CD4-positive, alpha-beta T cell (primary cell): ENCODE measurements around the gene SMARCB1. TPM values are rescaled to one million over a fixed set of nuclear protein-coding genes. Genes with fewer than 3 reads are reported as not detected.

ENCODE experiments used
- ATAC-seq: fragments of 200-7000 bp; cut with Tn5 transposase; one replicate; pipeline ENCODE4 v1.10.0; 2022; ENCODE audit warnings: mild to moderate bottlenecking; ENCODE audit not compliant: poor library complexity
- CTCF ChIA-PET: fragments of 350-600 bp; sonication (Branson Sonifier 250); formaldehyde crosslinking; loops from one replicate; lab custom pipeline; 2021; ENCODE audit warnings: antibody characterized with exemption, inconsistent platforms; lab: Charles Lee
- POLR2A ChIA-PET: fragments of 350-600 bp; sonication (Branson Sonifier 250); formaldehyde crosslinking; loops from one replicate; lab custom pipeline; 2021; ENCODE audit warnings: antibody characterized with exemption, inconsistent platforms; lab: Charles Lee
- DNase-seq, 14 experiments: peaks; one replicate each; pipeline ENCODE4 v3.0.0-alpha.2; 2013 to 2020; ENCODE audit warnings: mixed read lengths in 2 of 14
- H3K27ac ChIP-seq, 2 donors: one replicate each; pipeline versions ENCODE4 v1.5.1 to v1.7.0; 2013; ENCODE audit warnings: low read length in 2 of 2, low read depth in 1 of 2, mild to moderate bottlenecking in 1 of 2
- H3K27me3 ChIP-seq, 2 experiments: 1 replicate in 1 of 2; 2 replicates in 1 of 2; pipeline versions ENCODE4 v1.6.1 to v1.7.0; 2013; ENCODE audit warnings: low read length in 2 of 2, control low read depth in 1 of 2, mild to moderate bottlenecking in 1 of 2, moderate library complexity in 1 of 2; ENCODE audit not compliant: insufficient read depth in 2 of 2, control insufficient read depth in 1 of 2
- H3K36me3 ChIP-seq: one replicate; pipeline ENCODE4 v1.6.1; 2013; ENCODE audit warnings: low read length, control low read depth; ENCODE audit not compliant: insufficient read depth
- H3K4me1 ChIP-seq: one replicate; pipeline ENCODE4 v1.6.1; 2013; ENCODE audit warnings: low read length, control low read depth; ENCODE audit not compliant: insufficient read depth
- H3K4me3 ChIP-seq: one replicate; pipeline ENCODE4 v1.5.1; 2013; ENCODE audit warnings: mild to moderate bottlenecking, low read length, moderate library complexity
- H3K9me3 ChIP-seq, 2 experiments: 1 replicate in 1 of 2; 2 replicates in 1 of 2; pipeline versions ENCODE4 v1.6.1 to v1.7.0; 2013; ENCODE audit warnings: low read length in 2 of 2, mild to moderate bottlenecking in 2 of 2, control low read depth in 1 of 2, moderate library complexity in 1 of 2; ENCODE audit not compliant: control insufficient read depth in 1 of 2, insufficient read depth in 1 of 2
- H3K27ac Mint-ChIP-seq: one replicate; pipeline ENCODE4 v1.8.0; 2020; ENCODE audit warnings: mixed read lengths
- H3K27me3 Mint-ChIP-seq: one replicate; pipeline ENCODE4 v1.8.0; 2021; ENCODE audit warnings: mixed read lengths
- H3K36me3 Mint-ChIP-seq: one replicate; pipeline ENCODE4 v1.8.0; 2021; ENCODE audit warnings: low read depth, mixed read lengths
- H3K4me1 Mint-ChIP-seq: one replicate; pipeline ENCODE4 v1.8.0; 2021; ENCODE audit warnings: low read depth, mixed read lengths
- H3K4me3 Mint-ChIP-seq: one replicate; pipeline ENCODE4 v1.8.0; 2020; ENCODE audit warnings: mild to moderate bottlenecking, mixed read lengths
- H3K9me3 Mint-ChIP-seq: one replicate; pipeline ENCODE4 v1.8.0; 2020; ENCODE audit warnings: mixed read lengths
- CTCF ChIP-seq: fragments of 200-600 bp; IDR thresholded peaks from one replicate; pipeline ENCODE4 v1.8.0; 2022; ENCODE audit warnings: antibody characterized with exemption, mild to moderate bottlenecking
- intact Hi-C, 2 experiments: fragments of 100-400 bp; cut with DNase I in 1 of 2; cut with micrococcal nuclease in 1 of 2; formaldehyde crosslinking; loops; one replicate each; pipeline versions ENCODE4 v1.15.1 to v1.9.0; 2023 to 2025; cut with DNase I, micrococcal nuclease
- total RNA-seq, 174 experiments: library from RNA in 2 of 174; stranded (reverse) in 2 of 174; gene quantifications; one replicate each; pipeline ENCODE4 v1.2.3 and lab custom pipeline; 2021 to 2026

SMARCB1 gene
- total RNA-seq, 2 experiments from 2014 or later = 40.3 to 41.7 TPM

DNA sequence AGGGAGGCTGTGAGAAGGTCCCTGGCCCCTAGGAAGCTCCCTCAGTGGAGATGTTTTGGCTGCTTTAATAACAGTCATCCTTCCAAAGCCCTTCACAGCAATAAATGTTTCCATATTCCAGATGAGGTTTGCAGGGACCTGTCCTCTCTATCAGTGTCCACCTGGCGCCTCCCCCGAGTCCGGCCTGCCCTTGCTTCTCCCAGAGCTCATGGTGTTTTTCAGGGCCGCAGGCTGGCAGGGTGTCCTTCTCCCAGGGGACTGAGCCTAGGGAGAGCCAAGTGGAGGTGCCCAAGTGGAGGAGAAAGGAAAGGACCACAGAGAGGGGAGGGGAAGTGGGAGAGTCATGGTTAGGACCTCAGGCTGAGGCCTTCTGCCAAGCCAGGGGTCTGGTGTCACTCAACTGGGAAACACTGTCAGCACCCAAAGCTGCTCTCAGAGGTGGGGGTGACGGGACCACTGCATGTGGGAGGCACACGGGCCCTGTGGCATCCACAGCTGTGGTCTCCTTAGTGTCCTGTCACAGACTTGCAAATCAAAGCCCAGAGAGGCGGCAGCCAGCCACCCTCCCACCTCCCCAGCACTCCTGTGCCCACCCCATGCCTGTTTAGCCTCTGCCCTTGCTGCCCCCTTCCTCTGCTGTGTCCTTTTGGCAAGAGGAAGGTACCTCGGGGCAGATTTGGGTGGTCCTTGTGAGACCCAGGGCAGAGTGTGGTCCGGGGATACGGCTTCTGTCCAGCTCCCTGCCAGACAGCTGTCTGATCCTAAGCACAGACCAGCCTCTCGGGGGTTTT is 45.7 kb downstream of the SMARCB1 start:
- no peak for TF ChIP-seq CTCF
- Histone ChIP-seq H3K36me3 (peaks cover 55% of the 10 kb centered on the region), H3K9me3 (no peaks in the 10 kb centered on the region), H3K27me3 (no peaks in the 10 kb centered on the region), H3K27ac (no peak overlapping the region), H3K4me1 (peaks cover 3% of the 10 kb centered on the region), H3K4me3 (no peak overlapping the region)
- Mint-ChIP-seq H3K4me3 (no peak overlapping the region), H3K27ac (no peak overlapping the region), H3K4me1 (peaks cover 4% of the 10 kb centered on the region), H3K9me3 (no peaks in the 10 kb centered on the region), H3K36me3 (peaks cover 33% of the 10 kb centered on the region), H3K27me3 (no peaks in the 10 kb centered on the region)
- ATAC-seq (no peak), DNase-seq (peak in 2 of 14 experiments; percentile 9 to 14)
- POLR2A ChIA-PET = no interaction called here
- CTCF ChIA-PET = no interaction called here
- intact Hi-C loops = no loop called here

- peaks cover 32% of the 10 kb centered on the region for H3K36me3 Mint-ChIP-seq
Measured at GRCh38 chr22:23833017-23833751, 46.4 kb downstream of the SMARCB1 start.

GRCh38 chr22:23833911-23834317 is 47.1 kb downstream of the SMARCB1 start:
- DNase-seq (peak in 1 of 14 experiments; percentile 19), ATAC-seq (no peak)
- POLR2A ChIA-PET = no interaction called here
- no peaks in the 10 kb centered on the region for H3K27me3 Mint-ChIP-seq
- CTCF ChIA-PET = no interaction called here
- peaks cover 15% of the 10 kb centered on the region for H3K4me1 Mint-ChIP-seq
- intact Hi-C loops = no loop called here
- peaks cover 15% of the 10 kb centered on the region for H3K4me1 ChIP-seq
- H3K27ac ChIP-seq = no peak overlapping the region
- H3K27me3 ChIP-seq = no peaks in the 10 kb centered on the region
- peaks cover 27% of the 10 kb centered on the region for H3K36me3 Mint-ChIP-seq
- no peaks in the 10 kb centered on the region for H3K9me3 ChIP-seq
- TF ChIP-seq CTCF = no peak
- H3K36me3 ChIP-seq = peaks cover 46% of the 10 kb centered on the region
- no peak overlapping the region for H3K27ac Mint-ChIP-seq
- no peak overlapping the region for H3K4me3 ChIP-seq
- H3K9me3 Mint-ChIP-seq = no peaks in the 10 kb centered on the region
- no peak overlapping the region for H3K4me3 Mint-ChIP-seq

More at GRCh38 chr22:23833017-23833751, 46.4 kb downstream of the SMARCB1 start:
- TF ChIP-seq CTCF = no peak
- intact Hi-C loops = no loop called here
- peaks cover 10% of the 10 kb centered on the region for H3K4me1 Mint-ChIP-seq
- ChIA-PET POLR2A (no interaction called here), CTCF (no interaction called here)
- H3K36me3 ChIP-seq = peaks cover 50% of the 10 kb centered on the region
- DNase-seq = peak in 2 of 14 experiments; percentile 8 to 31
- H3K27ac Mint-ChIP-seq = no peak overlapping the region
- H3K9me3 Mint-ChIP-seq = no peaks in the 10 kb centered on the region
- no peaks in the 10 kb centered on the region for H3K27me3 Mint-ChIP-seq
- no peak overlapping the region for H3K4me3 Mint-ChIP-seq
- H3K4me1 ChIP-seq = peaks cover 8% of the 10 kb centered on the region
- H3K9me3 ChIP-seq = no peaks in the 10 kb centered on the region
- ATAC-seq = no peak
- H3K27me3 ChIP-seq = no peaks in the 10 kb centered on the region
- no peak overlapping the region for H3K27ac ChIP-seq
- no peak overlapping the region for H3K4me3 ChIP-seq
